Measurements from ENCODE around the gene RNPEPL1.

Gene RNPEPL1

DNA sequence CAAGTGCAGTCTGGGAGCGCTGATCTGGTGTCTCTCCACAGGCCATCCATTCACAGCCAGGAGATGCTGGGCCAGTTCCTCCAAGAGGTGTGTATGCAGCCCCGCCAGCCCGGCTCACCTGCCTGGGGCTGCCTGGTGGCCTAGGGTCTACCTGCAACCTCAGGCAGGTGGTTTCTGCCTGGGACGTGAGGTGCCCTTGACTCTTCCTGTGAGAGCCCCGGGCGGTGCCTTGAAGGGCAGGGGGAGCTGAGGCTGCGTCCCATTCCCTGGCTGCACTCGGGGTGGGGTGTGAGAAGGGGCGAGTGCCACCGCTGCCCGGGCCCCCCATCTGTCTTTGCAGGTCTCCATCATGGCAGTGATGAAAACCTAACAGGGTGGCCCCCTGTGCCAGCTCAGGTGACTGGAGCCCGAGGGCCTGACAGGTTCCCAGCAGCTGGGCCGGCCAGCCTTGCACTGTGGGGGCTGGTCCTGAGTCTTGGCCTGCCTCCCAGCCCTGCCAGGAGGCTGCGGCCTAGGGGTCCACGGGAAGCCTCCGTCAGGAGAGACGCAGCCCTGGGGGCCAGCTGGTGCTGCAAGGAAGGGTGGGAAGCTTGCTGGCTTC lies 30.1 kb downstream of the RNPEPL1 start:
- FAIRE-seq (no peak), DNase-seq (ENCODE audit: insufficient read length, low spot score) (no peak)
- TF ChIP-seq POU2F2 (IDR thresholded peaks at IDR 0.05; ENCODE audit: low read depth, low read length) (no peak), POLR2A (IDR thresholded peaks at IDR 0.05; ENCODE audit: low read depth, low read length) (no peak), TAF1 (IDR thresholded peaks at IDR 0.05; ENCODE audit: low read depth, low read length) (no peak), POLR2AphosphoS5 (IDR thresholded peaks at IDR 0.05; ENCODE audit: low read depth, low read length) (no peak), PAX5 (IDR thresholded peaks at IDR 0.05; ENCODE audit: insufficient read depth, low read length, severe bottlenecking) (no peak), SPI1 (IDR thresholded peaks at IDR 0.05; ENCODE audit: low read depth, low read length) (no peak)

GRCh38 chr2:240599141-240599583 lies 30.9 kb downstream of the RNPEPL1 start:
- no peak for TF ChIP-seq SPI1 (IDR thresholded peaks at IDR 0.05; ENCODE audit: low read depth, low read length)
- no peak for TF ChIP-seq POLR2A (IDR thresholded peaks at IDR 0.05; ENCODE audit: low read depth, low read length)
- TF ChIP-seq PAX5 (IDR thresholded peaks at IDR 0.05; ENCODE audit: insufficient read depth, low read length, severe bottlenecking): no peak
- no peak for TF ChIP-seq TAF1 (IDR thresholded peaks at IDR 0.05; ENCODE audit: low read depth, low read length)
- no peak for TF ChIP-seq POU2F2 (IDR thresholded peaks at IDR 0.05; ENCODE audit: low read depth, low read length)
- TF ChIP-seq POLR2AphosphoS5 (IDR thresholded peaks at IDR 0.05; ENCODE audit: low read depth, low read length): no peak
- no peak for FAIRE-seq
- no peak for DNase-seq (ENCODE audit: insufficient read length, low spot score)

DNA sequence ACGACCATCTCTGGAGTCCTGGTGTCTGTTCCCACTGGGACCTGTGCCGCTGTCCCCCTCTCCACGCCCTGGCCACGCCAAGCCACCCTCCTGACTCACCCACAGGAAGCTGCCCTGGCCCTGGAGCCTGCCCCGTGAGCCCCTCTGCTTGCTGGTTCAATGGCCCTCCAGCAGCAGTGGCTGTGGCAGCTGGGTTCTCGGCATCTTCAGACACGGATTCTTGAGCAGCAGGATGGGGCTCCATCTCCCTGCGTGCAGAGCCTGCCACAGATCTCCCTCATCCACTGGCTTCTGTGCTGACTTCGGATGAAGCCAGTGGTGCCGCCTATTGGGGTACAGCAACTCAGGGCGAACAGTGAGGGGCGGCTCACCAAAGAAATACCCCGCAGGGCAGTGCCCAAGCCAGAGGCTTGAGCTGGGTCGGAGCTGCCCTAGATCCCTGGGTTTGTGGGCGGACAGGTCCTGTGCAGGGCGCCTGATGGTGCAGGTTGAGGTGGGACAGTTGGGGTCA lies 32.2 kb downstream of the RNPEPL1 start:
- DNase-seq (ENCODE audit: insufficient read length, low spot score) (no peak), FAIRE-seq (no peak)
- TF ChIP-seq POLR2A (IDR thresholded peaks at IDR 0.05; ENCODE audit: low read depth, low read length) (no peak), POU2F2 (IDR thresholded peaks at IDR 0.05; ENCODE audit: low read depth, low read length) (no peak), SPI1 (IDR thresholded peaks at IDR 0.05; ENCODE audit: low read depth, low read length) (no peak), PAX5 (IDR thresholded peaks at IDR 0.05; ENCODE audit: insufficient read depth, low read length, severe bottlenecking) (no peak), TAF1 (IDR thresholded peaks at IDR 0.05; ENCODE audit: low read depth, low read length) (no peak), POLR2AphosphoS5 (IDR thresholded peaks at IDR 0.05; ENCODE audit: low read depth, low read length) (no peak)

DNA sequence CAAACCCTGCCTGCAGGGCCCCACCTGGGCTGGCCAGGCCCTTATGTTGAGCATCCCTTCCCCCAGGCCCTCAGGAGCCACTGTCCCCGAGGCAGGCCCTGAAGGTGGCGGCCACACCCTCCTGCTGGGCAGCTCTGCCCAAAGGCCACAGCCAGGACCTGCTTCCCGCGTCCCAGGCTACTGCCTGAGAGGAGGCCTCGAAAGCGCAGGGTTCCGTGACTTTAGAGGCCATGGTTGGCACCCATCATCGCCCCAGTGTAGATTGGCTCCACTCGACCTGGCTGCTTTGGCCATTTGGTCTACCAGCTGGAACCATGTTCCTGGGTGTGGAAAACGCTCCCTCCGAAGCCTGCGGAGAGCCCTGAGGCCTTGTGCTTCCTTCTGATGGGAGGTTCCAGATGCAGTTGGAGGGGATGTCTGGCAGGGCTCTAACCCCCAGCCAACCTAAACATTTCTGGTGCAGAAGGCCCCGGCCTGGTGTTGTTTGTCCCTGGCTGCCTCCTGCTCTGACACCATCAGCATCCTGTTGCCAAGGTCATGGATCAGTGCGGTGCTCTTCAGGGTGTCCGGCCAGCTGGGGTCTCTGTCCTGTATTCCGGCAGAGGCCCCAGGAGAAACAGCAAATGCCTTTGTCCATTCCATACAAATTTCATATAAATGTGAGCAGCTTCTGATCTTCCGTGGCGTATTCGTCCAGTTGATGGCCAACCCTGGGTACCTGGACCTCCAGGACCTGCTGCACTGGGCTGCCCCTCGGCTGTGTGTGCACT lies 33.0 kb downstream of the RNPEPL1 start:
- DNase-seq (ENCODE audit: insufficient read length, low spot score) (no peak), FAIRE-seq (no peak)
- TF ChIP-seq POLR2A (IDR thresholded peaks at IDR 0.05; ENCODE audit: low read depth, low read length): no peak
- TF ChIP-seq SPI1 (IDR thresholded peaks at IDR 0.05; ENCODE audit: low read depth, low read length): no peak
- TF ChIP-seq POLR2AphosphoS5 (IDR thresholded peaks at IDR 0.05; ENCODE audit: low read depth, low read length): no peak
- no peak for TF ChIP-seq PAX5 (IDR thresholded peaks at IDR 0.05; ENCODE audit: insufficient read depth, low read length, severe bottlenecking)
- TF ChIP-seq POU2F2 (IDR thresholded peaks at IDR 0.05; ENCODE audit: low read depth, low read length): no peak
- no peak for TF ChIP-seq TAF1 (IDR thresholded peaks at IDR 0.05; ENCODE audit: low read depth, low read length)

DNA sequence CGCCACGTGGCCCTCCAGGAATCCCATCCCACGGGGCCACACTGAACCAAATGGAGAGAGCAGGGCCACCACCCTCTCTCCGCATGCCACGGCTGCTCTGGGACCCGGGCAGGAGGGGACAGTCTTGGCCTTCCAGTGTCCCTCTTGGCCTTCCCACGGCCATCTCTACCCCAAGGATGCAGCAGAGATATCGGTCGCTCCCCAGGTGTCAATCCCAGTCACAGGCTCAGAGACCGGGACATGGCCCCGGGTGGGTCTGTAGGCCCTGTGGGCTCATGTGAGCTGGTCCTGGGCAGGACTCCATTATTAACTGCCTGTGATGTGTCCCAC lies 33.5 kb downstream of the RNPEPL1 start:
- FAIRE-seq: no peak
- no peak for TF ChIP-seq PAX5 (IDR thresholded peaks at IDR 0.05; ENCODE audit: insufficient read depth, low read length, severe bottlenecking)
- no peak for TF ChIP-seq POU2F2 (IDR thresholded peaks at IDR 0.05; ENCODE audit: low read depth, low read length)
- TF ChIP-seq SPI1 (IDR thresholded peaks at IDR 0.05; ENCODE audit: low read depth, low read length): no peak
- TF ChIP-seq POLR2AphosphoS5 (IDR thresholded peaks at IDR 0.05; ENCODE audit: low read depth, low read length): no peak
- TF ChIP-seq POLR2A (IDR thresholded peaks at IDR 0.05; ENCODE audit: low read depth, low read length): no peak
- TF ChIP-seq TAF1 (IDR thresholded peaks at IDR 0.05; ENCODE audit: low read depth, low read length): no peak
- no peak for DNase-seq (ENCODE audit: insufficient read length, low spot score)

- TF ChIP-seq TAF1 (IDR thresholded peaks at IDR 0.05; ENCODE audit: low read depth, low read length) (no peak), POLR2A (IDR thresholded peaks at IDR 0.05; ENCODE audit: low read depth, low read length) (no peak), PAX5 (IDR thresholded peaks at IDR 0.05; ENCODE audit: insufficient read depth, low read length, severe bottlenecking) (no peak), SPI1 (IDR thresholded peaks at IDR 0.05; ENCODE audit: low read depth, low read length) (no peak), POLR2AphosphoS5 (IDR thresholded peaks at IDR 0.05; ENCODE audit: low read depth, low read length) (no peak), POU2F2 (IDR thresholded peaks at IDR 0.05; ENCODE audit: low read depth, low read length) (no peak)
- FAIRE-seq (no peak), DNase-seq (ENCODE audit: insufficient read length, low spot score) (no peak)
These were observed 34.2 kb downstream of the RNPEPL1 start for GRCh38 chr2:240602266-240603050.

DNA sequence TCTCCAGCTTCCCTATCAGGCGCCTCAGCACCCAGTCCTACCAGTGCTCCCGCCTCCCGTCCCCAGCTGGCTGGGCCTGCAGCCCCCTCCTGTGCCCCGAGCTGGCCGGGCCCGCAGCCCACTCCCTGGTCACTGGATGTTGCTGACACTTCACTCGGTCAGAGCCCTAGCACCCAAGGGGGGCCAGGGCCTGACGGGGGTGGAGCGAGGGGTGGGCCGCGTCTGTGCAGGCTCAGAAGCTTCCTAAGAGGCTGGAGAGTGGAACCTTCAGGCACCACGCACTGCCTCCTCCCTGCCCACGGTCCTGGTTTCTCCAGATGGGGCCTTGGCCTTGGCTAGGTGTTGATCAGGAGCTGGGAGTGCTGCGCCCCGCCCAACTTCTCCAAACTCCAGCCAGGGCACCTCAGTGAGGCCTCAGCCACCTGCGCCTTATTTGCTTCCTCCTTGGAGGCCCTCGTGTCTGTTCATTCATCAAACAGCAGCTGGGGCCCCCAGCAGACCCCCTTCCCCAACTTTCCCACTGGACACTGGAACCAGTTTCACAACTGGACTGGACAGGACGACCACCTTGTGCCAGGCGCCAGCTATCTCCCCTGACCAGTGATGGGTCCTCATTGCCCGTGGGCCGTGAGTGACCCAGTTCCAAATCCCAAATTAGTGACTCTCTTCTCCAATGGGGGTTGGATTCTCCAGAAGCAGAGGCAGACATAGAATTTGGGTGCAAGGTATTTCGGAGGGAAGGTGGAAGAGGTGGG lies 35.0 kb downstream of the RNPEPL1 start:
- FAIRE-seq: no peak
- no peak for TF ChIP-seq POLR2AphosphoS5 (IDR thresholded peaks at IDR 0.05; ENCODE audit: low read depth, low read length)
- TF ChIP-seq SPI1 (IDR thresholded peaks at IDR 0.05; ENCODE audit: low read depth, low read length): no peak
- TF ChIP-seq POLR2A (IDR thresholded peaks at IDR 0.05; ENCODE audit: low read depth, low read length): no peak
- no peak for TF ChIP-seq POU2F2 (IDR thresholded peaks at IDR 0.05; ENCODE audit: low read depth, low read length)
- TF ChIP-seq TAF1 (IDR thresholded peaks at IDR 0.05; ENCODE audit: low read depth, low read length): no peak
- no peak for TF ChIP-seq PAX5 (IDR thresholded peaks at IDR 0.05; ENCODE audit: insufficient read depth, low read length, severe bottlenecking)
- no peak for DNase-seq (ENCODE audit: insufficient read length, low spot score)

DNA sequence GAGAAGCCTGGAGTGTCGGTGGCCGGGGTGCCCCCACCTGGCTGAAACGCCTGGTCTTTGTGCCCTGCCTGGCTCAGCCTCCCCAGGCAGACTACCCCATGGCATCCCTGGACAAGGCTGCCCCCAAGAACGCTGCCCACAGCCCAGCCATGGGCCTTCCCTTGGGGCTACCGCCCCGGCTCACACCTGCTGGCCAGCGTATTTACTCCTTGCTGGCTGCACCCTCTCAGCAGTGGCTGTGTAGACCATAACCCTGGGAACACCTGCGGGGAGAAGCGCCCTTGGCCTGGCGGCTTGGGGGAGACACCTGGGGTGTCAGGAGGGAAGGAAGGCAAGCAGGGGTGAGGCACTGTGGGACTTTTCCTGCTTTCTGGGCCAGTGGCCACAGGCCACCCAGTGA lies 35.6 kb downstream of the RNPEPL1 start:
- FAIRE-seq (no peak), DNase-seq (ENCODE audit: insufficient read length, low spot score) (no peak)
- TF ChIP-seq POLR2AphosphoS5 (IDR thresholded peaks at IDR 0.05; ENCODE audit: low read depth, low read length) (no peak), POU2F2 (IDR thresholded peaks at IDR 0.05; ENCODE audit: low read depth, low read length) (no peak), TAF1 (IDR thresholded peaks at IDR 0.05; ENCODE audit: low read depth, low read length) (no peak), PAX5 (IDR thresholded peaks at IDR 0.05; ENCODE audit: insufficient read depth, low read length, severe bottlenecking) (no peak), SPI1 (IDR thresholded peaks at IDR 0.05; ENCODE audit: low read depth, low read length) (no peak), POLR2A (IDR thresholded peaks at IDR 0.05; ENCODE audit: low read depth, low read length) (no peak)
